Natural killer cell (primary cell): ENCODE results near the gene POU6F2. TPM values are rescaled to one million over a fixed set of nuclear protein-coding genes. Genes with fewer than 3 reads are reported as not detected.

Source experiments
- ATAC-seq, 3 donors: fragments of 150-1000 bp in 2 of 3; fragments of 200-7000 bp in 1 of 3; cut with Tn5 transposase; 1 replicate in 1 of 3; 2 replicates in 2 of 3; pipeline ENCODE4 v1.10.0; 2021; ENCODE audit warnings: mild to moderate bottlenecking in 2 of 3, moderate library complexity in 2 of 3
- DNase-seq, 2 donors: peaks; one replicate each; pipeline versions ENCODE4 v3.0.0 to v3.0.0-alpha.2; 2013 to 2021; ENCODE audit warnings: mixed read lengths in 1 of 2
- H3K27ac ChIP-seq: one replicate; pipeline ENCODE4 v1.5.1; 2013; ENCODE audit warnings: mild to moderate bottlenecking, low read length
- H3K27me3 ChIP-seq: one replicate; pipeline ENCODE4 v1.6.1; 2013; ENCODE audit warnings: low read length; ENCODE audit not compliant: control insufficient read depth, insufficient read depth
- H3K36me3 ChIP-seq: one replicate; pipeline ENCODE4 v1.6.1; 2013; ENCODE audit warnings: low read length; ENCODE audit not compliant: control insufficient read depth, insufficient read depth
- H3K4me1 ChIP-seq: one replicate; pipeline ENCODE4 v1.6.1; 2013; ENCODE audit warnings: low read length; ENCODE audit not compliant: control insufficient read depth, insufficient read depth
- H3K4me3 ChIP-seq: one replicate; pipeline ENCODE4 v1.5.1; 2013; ENCODE audit warnings: low read length
- H3K9me3 ChIP-seq: one replicate; pipeline ENCODE4 v1.6.1; 2013; ENCODE audit warnings: low read length; ENCODE audit not compliant: control insufficient read depth, insufficient read depth
- H3K27ac Mint-ChIP-seq, 2 donors: one replicate each; pipeline ENCODE4 v1.8.0; 2022; ENCODE audit warnings: mild to moderate bottlenecking in 2 of 2, mixed read lengths in 2 of 2, moderate library complexity in 1 of 2
- H3K27me3 Mint-ChIP-seq, 2 donors: one replicate each; pipeline ENCODE4 v1.8.0; 2022; ENCODE audit warnings: low read depth in 2 of 2, mixed read lengths in 2 of 2
- H3K36me3 Mint-ChIP-seq: one replicate; pipeline ENCODE4 v1.8.0; 2022; ENCODE audit warnings: mixed read lengths
- H3K4me1 Mint-ChIP-seq, 2 donors: one replicate each; pipeline ENCODE4 v1.8.0; 2022; ENCODE audit warnings: mixed read lengths in 2 of 2
- H3K4me3 Mint-ChIP-seq: one replicate; pipeline ENCODE4 v1.8.0; 2022; ENCODE audit warnings: mild to moderate bottlenecking, moderate library complexity, mixed read lengths
- H3K9me3 Mint-ChIP-seq, 2 donors: one replicate each; pipeline ENCODE4 v1.8.0; 2022; ENCODE audit warnings: mixed read lengths in 2 of 2
- WGBS: methylation state at CpG from one replicate; pipeline ENCODE4 v1.1.7; 2013; ENCODE audit warnings: missing lambda C conversion rate; ENCODE audit not compliant: insufficient coverage; 5-methylcytosine and 5-hydroxymethylcytosine counted together
- intact Hi-C: fragments of 100-400 bp; cut with micrococcal nuclease; formaldehyde crosslinking; loops from one replicate; pipeline ENCODE4 v1.14.2; 2022
- total RNA-seq, 4 donors: library from RNA; stranded (reverse); fragments of 120-200 nt in 1 of 4; gene quantifications; one replicate each; pipeline versions ENCODE4 v1.2.3 to v1.2.4, GENCODE V29; 2013 to 2022
- TF ChIP-seq, protein P1 (sequence below): fragments of 200-600 bp; IDR thresholded peaks from one replicate; pipeline ENCODE4 v1.8.0; 2022; ENCODE audit warnings: antibody characterized with exemption

POU6F2 gene
- total RNA-seq, 3 donors from 2014 or later (not counting 1 experiment from before 2014, with no cell fraction given) = 0.28 to 0.29 TPM; not detected in 1

DNA sequence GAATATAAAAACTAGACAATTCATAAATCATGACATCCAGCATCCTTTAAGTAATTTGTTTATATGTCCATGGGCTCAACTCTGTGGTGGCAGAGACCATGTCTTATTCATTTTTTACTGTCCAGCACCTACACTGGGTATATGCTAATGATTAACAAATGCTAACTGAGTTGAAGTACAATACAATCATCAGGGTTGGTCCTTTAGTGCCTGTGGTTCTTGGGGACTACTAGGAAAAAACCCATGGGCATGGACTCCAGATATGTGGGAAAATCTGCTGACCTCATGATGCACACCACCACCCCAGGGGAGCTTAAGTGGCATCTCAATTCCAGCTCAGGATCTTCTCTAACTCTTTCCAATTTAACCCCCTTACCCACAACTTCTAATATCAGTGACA lies 503.2 kb downstream of the POU6F2 start:
- TF ChIP-seq, protein P1, sequence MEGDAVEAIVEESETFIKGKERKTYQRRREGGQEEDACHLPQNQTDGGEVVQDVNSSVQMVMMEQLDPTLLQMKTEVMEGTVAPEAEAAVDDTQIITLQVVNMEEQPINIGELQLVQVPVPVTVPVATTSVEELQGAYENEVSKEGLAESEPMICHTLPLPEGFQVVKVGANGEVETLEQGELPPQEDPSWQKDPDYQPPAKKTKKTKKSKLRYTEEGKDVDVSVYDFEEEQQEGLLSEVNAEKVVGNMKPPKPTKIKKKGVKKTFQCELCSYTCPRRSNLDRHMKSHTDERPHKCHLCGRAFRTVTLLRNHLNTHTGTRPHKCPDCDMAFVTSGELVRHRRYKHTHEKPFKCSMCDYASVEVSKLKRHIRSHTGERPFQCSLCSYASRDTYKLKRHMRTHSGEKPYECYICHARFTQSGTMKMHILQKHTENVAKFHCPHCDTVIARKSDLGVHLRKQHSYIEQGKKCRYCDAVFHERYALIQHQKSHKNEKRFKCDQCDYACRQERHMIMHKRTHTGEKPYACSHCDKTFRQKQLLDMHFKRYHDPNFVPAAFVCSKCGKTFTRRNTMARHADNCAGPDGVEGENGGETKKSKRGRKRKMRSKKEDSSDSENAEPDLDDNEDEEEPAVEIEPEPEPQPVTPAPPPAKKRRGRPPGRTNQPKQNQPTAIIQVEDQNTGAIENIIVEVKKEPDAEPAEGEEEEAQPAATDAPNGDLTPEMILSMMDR = no peak
- no peak overlapping the region for H3K27ac Mint-ChIP-seq
- H3K9me3 Mint-ChIP-seq = no peaks in the 10 kb centered on the region
- no peaks in the 10 kb centered on the region for H3K4me1 Mint-ChIP-seq
- H3K9me3 ChIP-seq = no peaks in the 10 kb centered on the region
- no peak overlapping the region for H3K4me3 Mint-ChIP-seq
- no peak overlapping the region for H3K4me3 ChIP-seq
- ATAC-seq (no peak), DNase-seq (no peak)
- H3K4me1 ChIP-seq = no peaks in the 10 kb centered on the region
- no peaks in the 10 kb centered on the region for H3K27me3 ChIP-seq
- peaks cover 12 to 26% of the 10 kb centered on the region in 2 donors for H3K27me3 Mint-ChIP-seq
- H3K36me3 ChIP-seq = no peaks in the 10 kb centered on the region
- H3K36me3 Mint-ChIP-seq = no peaks in the 10 kb centered on the region
- intact Hi-C loops = no loop called here
- no peak overlapping the region for H3K27ac ChIP-seq

DNA sequence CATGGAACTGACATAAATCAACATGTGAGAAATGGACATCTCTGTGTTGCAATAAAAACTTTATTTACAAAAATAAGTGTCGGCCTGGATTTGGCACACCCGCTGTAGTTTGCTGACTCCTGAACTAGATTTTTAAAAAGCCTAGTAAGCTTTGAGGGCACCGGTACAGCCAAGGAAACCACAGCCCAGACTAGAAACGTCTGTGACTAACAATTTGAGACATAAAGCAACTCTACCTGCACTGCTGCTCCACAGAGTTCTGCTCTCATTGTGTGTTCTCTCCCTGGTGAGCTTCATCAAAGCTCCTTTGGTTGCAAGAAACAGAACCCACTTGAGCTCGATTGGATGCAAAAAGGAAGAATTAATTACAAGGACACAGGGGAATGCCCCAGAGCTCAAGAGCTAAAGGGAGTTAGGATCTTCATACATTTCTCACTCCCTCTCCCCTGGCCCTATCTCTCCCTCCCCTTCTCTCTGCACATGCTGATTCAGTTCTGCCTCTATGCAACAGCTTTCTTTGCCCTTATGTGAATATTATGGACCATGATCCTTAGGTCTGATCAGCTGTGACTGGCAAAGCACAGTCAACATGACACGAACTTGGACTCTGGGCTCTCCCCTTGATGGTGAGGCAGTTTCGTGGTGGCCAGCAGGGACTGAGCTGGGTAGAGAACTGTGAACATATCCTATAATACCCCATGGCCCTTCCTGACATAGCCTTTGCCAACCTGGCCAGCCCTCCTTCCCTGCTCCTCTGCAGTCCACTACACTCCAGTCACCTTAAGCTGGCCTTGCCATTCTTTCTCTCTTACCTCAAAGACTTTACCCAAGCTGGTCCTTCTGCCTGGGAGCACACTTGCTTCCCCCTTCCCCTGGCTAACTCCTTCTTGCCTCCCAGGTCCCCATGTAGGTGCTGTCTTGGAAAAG lies 511.0 kb downstream of the POU6F2 start:
- no peak overlapping the region for H3K4me3 ChIP-seq
- TF ChIP-seq, protein P1 = no peak
- Mint-ChIP-seq H3K27me3 (peaks cover 12 to 15% of the 10 kb centered on the region in 2 donors), H3K4me1 (no peaks in the 10 kb centered on the region), H3K27ac (no peak overlapping the region), H3K4me3 (no peak overlapping the region), H3K9me3 (no peaks in the 10 kb centered on the region), H3K36me3 (no peaks in the 10 kb centered on the region)
- no peaks in the 10 kb centered on the region for H3K4me1 ChIP-seq
- intact Hi-C loops = no loop called here
- H3K9me3 ChIP-seq = no peaks in the 10 kb centered on the region
- no peak overlapping the region for H3K27ac ChIP-seq
- WGBS = 24% methylated on average over 7 of the region's 7 CpGs
- DNase-seq (no peak), ATAC-seq (no peak)
- H3K27me3 ChIP-seq = no peaks in the 10 kb centered on the region
- H3K36me3 ChIP-seq = no peaks in the 10 kb centered on the region

DNA sequence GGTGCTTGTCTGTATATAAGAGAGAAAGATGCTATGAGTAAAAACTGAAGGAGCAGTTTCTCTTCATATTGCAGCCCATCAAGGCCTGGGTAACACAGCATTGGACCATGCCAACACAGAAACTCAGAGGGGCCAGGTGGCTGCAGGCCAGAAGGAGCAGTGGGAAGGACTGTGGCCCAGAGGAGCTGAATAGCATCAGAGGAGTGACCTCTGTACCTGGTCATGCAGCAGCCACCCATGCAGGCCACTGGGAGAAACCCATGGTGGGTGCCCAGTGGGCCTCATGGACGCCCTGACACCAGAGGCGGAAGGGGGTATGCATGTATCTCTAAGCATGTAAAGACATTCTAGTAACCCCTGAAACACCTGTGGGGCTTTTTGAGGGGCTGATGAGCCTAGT lies 512.6 kb downstream of the POU6F2 start:
- no peak overlapping the region for H3K27ac Mint-ChIP-seq

More for the DNA sequence above, 512.6 kb downstream of the POU6F2 start:
- 88% methylated on average over 2 of the region's 2 CpGs for WGBS
- no peaks in the 10 kb centered on the region for H3K9me3 ChIP-seq
- no peak overlapping the region for H3K4me3 ChIP-seq
- intact Hi-C loops = no loop called here
- Mint-ChIP-seq H3K9me3 (no peaks in the 10 kb centered on the region), H3K27me3 (peaks cover 12 to 14% of the 10 kb centered on the region in 2 donors), H3K36me3 (no peaks in the 10 kb centered on the region), H3K4me3 (no peak overlapping the region), H3K4me1 (no peaks in the 10 kb centered on the region)
- no peak for DNase-seq
- ATAC-seq = no peak
- H3K27ac ChIP-seq = no peak overlapping the region
- H3K4me1 ChIP-seq = no peaks in the 10 kb centered on the region
- H3K36me3 ChIP-seq = no peaks in the 10 kb centered on the region
- TF ChIP-seq, protein P1 = no peak
- no peaks in the 10 kb centered on the region for H3K27me3 ChIP-seq
